Measurements from ENCODE around the gene CHRNG. TPM values are rescaled to one million over a fixed set of nuclear protein-coding genes. Genes with fewer than 3 reads are reported as not detected.

The CHRNG gene
- total RNA-seq = not detected in 2 replicates

GRCh38 chr2:232539298-232540231 lies at the start of gene CHRNG:
CHRNG (plus strand) TSS chr2:232539692; CDS start chr2:232539748, 56 bp downstream.

GRCh38 chr2:232519581-232520438 lies 19.7 kb upstream of the CHRNG start, which contains the start of gene PRSS56:
PRSS56 (plus strand) TSS chr2:232520388; CDS start chr2:232520599, 211 bp downstream.

GRCh38 chr2:232525791-232526371 lies 13.6 kb upstream of the CHRNG start, which contains the start of gene CHRND:
CHRND (plus strand) TSS chr2:232526160; CDS start chr2:232526216, 56 bp downstream.

GRCh38 chr2:232550354-232551249 lies 11.1 kb downstream of the CHRNG start, which contains the start of the genes EIF4E2 and TIGD1:
EIF4E2 (plus strand) TSS chr2:232550689; CDS start chr2:232550725, 36 bp downstream.
TIGD1 (minus strand) TSS chr2:232550557; CDS start chr2:232549882, 675 bp downstream.

Other genes with a start within 250 kb of the CHRNG start
- gene ALPP, start 160.9 kb upstream of the CHRNG start, total RNA-seq = not detected in 2 replicates
- not detected in 2 replicates for gene ALPG, start 132.8 kb upstream of the CHRNG start, total RNA-seq
- not detected in 2 replicates for gene ALPI, start 83.5 kb upstream of the CHRNG start, total RNA-seq
- not detected in 2 replicates for gene ECEL1, start 51.9 kb upstream of the CHRNG start, total RNA-seq
- not detected in 2 replicates for gene PRSS56, start 19.3 kb upstream of the CHRNG start, total RNA-seq
- not detected in 2 replicates for gene CHRND, start 13.5 kb upstream of the CHRNG start, total RNA-seq
- gene TIGD1, start 10.9 kb downstream of the CHRNG start, total RNA-seq = 5.3 and 6.5 TPM in 2 replicates
- 79.3 and 88.6 TPM in 2 replicates for gene EIF4E2, start 11.0 kb downstream of the CHRNG start, total RNA-seq
- gene EFHD1, start 93.9 kb downstream of the CHRNG start, total RNA-seq = 1.1 and 1.9 TPM in 2 replicates
- 57.7 and 63.0 TPM in 2 replicates for gene GIGYF2, start 157.6 kb downstream of the CHRNG start, total RNA-seq
- not detected in 2 replicates for gene KCNJ13, start 236.9 kb downstream of the CHRNG start, total RNA-seq